HEK293 (cell line): Measurements from ENCODE around the gene MAD2L2.

Experiments used
- KLF1 ChIP-seq: fragments of 450-650 bp; formaldehyde crosslinking; IDR thresholded peaks from 2 replicates; pipeline ENCODE4 v1.5.1; 2016; ENCODE audit warnings: missing biosample characterization, missing genetic modification characterization
- KLF10 ChIP-seq: fragments of 450-650 bp; IDR thresholded peaks from 2 replicates; pipeline ENCODE4 v1.5.1; 2018; ENCODE audit warnings: missing biosample characterization, mild to moderate bottlenecking, missing genetic modification characterization
- TCF7L2 ChIP-seq: IDR thresholded peaks from 2 replicates; pipeline ENCODE4 v1.6.1; 2011; ENCODE audit warnings: low read depth, mild to moderate bottlenecking, inconsistent platforms, low read length, moderate library complexity, borderline replicate concordance
- ZBTB11 ChIP-seq: fragments of 450-650 bp; formaldehyde crosslinking; conservative IDR thresholded peaks from 2 replicates; pipeline ENCODE4 v1.5.1; 2016; ENCODE audit warnings: low read depth, missing biosample characterization, missing genetic modification characterization
- ZBTB6 ChIP-seq: fragments of 450-650 bp; formaldehyde crosslinking; IDR thresholded peaks from 2 replicates; pipeline ENCODE4 v1.5.1; 2017; ENCODE audit warnings: missing biosample characterization, missing genetic modification characterization
- ZNF114 ChIP-seq: fragments of 450-650 bp; formaldehyde crosslinking; IDR thresholded peaks from 2 replicates; pipeline ENCODE4 v1.5.0; 2017; ENCODE audit warnings: missing biosample characterization, missing genetic modification characterization
- ZNF18 ChIP-seq: fragments of 450-650 bp; formaldehyde crosslinking; IDR thresholded peaks from 2 replicates; pipeline ENCODE4 v1.5.1; 2016; ENCODE audit warnings: missing biosample characterization, missing genetic modification characterization
- ZNF211 ChIP-seq: fragments of 450-650 bp; formaldehyde crosslinking; IDR thresholded peaks from 2 replicates; pipeline ENCODE4 v1.5.1; 2016; ENCODE audit warnings: low read depth, missing biosample characterization, missing genetic modification characterization
- ZNF23 ChIP-seq: fragments of 450-650 bp; formaldehyde crosslinking; IDR thresholded peaks from 2 replicates; pipeline ENCODE4 v1.5.1; 2016; ENCODE audit warnings: missing biosample characterization, missing genetic modification characterization, borderline replicate concordance
- ZNF26 ChIP-seq: fragments of 450-650 bp; formaldehyde crosslinking; IDR thresholded peaks from 2 replicates; pipeline ENCODE4 v1.5.1; 2016; ENCODE audit warnings: missing biosample characterization, missing genetic modification characterization
- ZNF280C ChIP-seq: fragments of 450-650 bp; formaldehyde crosslinking; IDR thresholded peaks from 2 replicates; pipeline ENCODE4 v1.5.1; 2016; ENCODE audit warnings: missing biosample characterization, missing genetic modification characterization
- ZNF335 ChIP-seq: fragments of 450-650 bp; formaldehyde crosslinking; conservative IDR thresholded peaks from 2 replicates; pipeline ENCODE4 v1.5.1; 2016; ENCODE audit warnings: missing biosample characterization, missing genetic modification characterization
- ZNF394 ChIP-seq: fragments of 450-650 bp; formaldehyde crosslinking; IDR thresholded peaks from 2 replicates; pipeline ENCODE4 v1.5.1; 2016; ENCODE audit warnings: missing biosample characterization, missing genetic modification characterization, mild to moderate bottlenecking, moderate library complexity, borderline replicate concordance
- ZNF449 ChIP-seq: fragments of 450-650 bp; formaldehyde crosslinking; IDR thresholded peaks from 2 replicates; pipeline ENCODE4 v1.5.1; 2017; ENCODE audit warnings: missing biosample characterization, mild to moderate bottlenecking, missing genetic modification characterization, moderate library complexity
- ZNF473 ChIP-seq: fragments of 450-650 bp; formaldehyde crosslinking; IDR thresholded peaks from 2 replicates; pipeline ENCODE4 v1.5.1; 2017; ENCODE audit warnings: missing biosample characterization, missing genetic modification characterization
- ZNF514 ChIP-seq: fragments of 450-650 bp; formaldehyde crosslinking; IDR thresholded peaks from 2 replicates; pipeline ENCODE4 v1.5.1; 2016; ENCODE audit warnings: missing biosample characterization, missing genetic modification characterization
- ZNF530 ChIP-seq: fragments of 450-650 bp; formaldehyde crosslinking; IDR thresholded peaks from 2 replicates; pipeline ENCODE4 v1.5.1; 2016; ENCODE audit warnings: low read depth, missing biosample characterization, missing genetic modification characterization
- ZNF558 ChIP-seq: fragments of 450-650 bp; formaldehyde crosslinking; IDR thresholded peaks from 2 replicates; pipeline ENCODE4 v1.5.1; 2016; ENCODE audit warnings: missing biosample characterization, missing genetic modification characterization
- ZNF610 ChIP-seq: fragments of 450-650 bp; formaldehyde crosslinking; IDR thresholded peaks from 2 replicates; pipeline ENCODE4 v1.5.1; 2016; ENCODE audit warnings: missing biosample characterization, missing genetic modification characterization, borderline replicate concordance
- ZNF670 ChIP-seq: fragments of 450-650 bp; formaldehyde crosslinking; IDR thresholded peaks from 2 replicates; pipeline ENCODE4 v1.5.1; 2016; ENCODE audit warnings: missing biosample characterization, missing genetic modification characterization, low read depth
- ZNF704 ChIP-seq: fragments of 450-650 bp; formaldehyde crosslinking; IDR thresholded peaks from 2 replicates; pipeline ENCODE4 v1.5.1; 2016; ENCODE audit warnings: missing biosample characterization, missing genetic modification characterization
- ZNF768 ChIP-seq: fragments of 450-650 bp; formaldehyde crosslinking; IDR thresholded peaks from 2 replicates; pipeline ENCODE4 v1.5.1; 2018; ENCODE audit warnings: missing biosample characterization, mild to moderate bottlenecking, missing genetic modification characterization
- ZSCAN18 ChIP-seq: fragments of 450-650 bp; formaldehyde crosslinking; IDR thresholded peaks from 2 replicates; pipeline ENCODE4 v1.5.1; 2016; ENCODE audit warnings: missing biosample characterization, missing genetic modification characterization
- ZSCAN30 ChIP-seq: fragments of 450-650 bp; IDR thresholded peaks from 2 replicates; pipeline ENCODE4 v1.5.1; 2018; ENCODE audit warnings: missing biosample characterization, mild to moderate bottlenecking, missing genetic modification characterization, moderate library complexity

Gene MAD2L2

GRCh38 chr1:11650331-11650991 lies 30.5 kb downstream of the MAD2L2 start (continued):
- no peak for TF ChIP-seq ZNF670
- no peak for TF ChIP-seq ZNF473
- TF ChIP-seq ZSCAN30 (tag by site-specific recombination): peak; percentile 90
- TF ChIP-seq TCF7L2: no peak
- TF ChIP-seq ZNF280C (tag by site-specific recombination): no peak
- peak; percentile 66 for TF ChIP-seq ZNF449 (tag by site-specific recombination)
- TF ChIP-seq KLF10 (tag by site-specific recombination): 0 out of 2 replicates have a peak, but pooled peaks have one; percentile 18
- no peak for TF ChIP-seq ZNF114 (tag by site-specific recombination)
- TF ChIP-seq ZNF530: no peak
- TF ChIP-seq ZBTB11 (tag by site-specific recombination): 0 out of 2 replicates have a peak, but pooled peaks have one; percentile 21
- 0 out of 2 replicates have a peak, but pooled peaks have one; percentile 60 for TF ChIP-seq ZNF610
- TF ChIP-seq KLF1 (tag by site-specific recombination): no peak
- TF ChIP-seq ZNF394 (tag by site-specific recombination): peak; percentile 42; the same call in 1 of the 2 replicates
- TF ChIP-seq ZNF211 (tag by site-specific recombination): no peak
- TF ChIP-seq ZNF514 (tag by site-specific recombination): no peak
- peak; percentile 72; the same call in 1 of the 2 replicates for TF ChIP-seq ZNF768 (tag by site-specific recombination)
- TF ChIP-seq ZSCAN18 (tag by site-specific recombination): no peak
- no peak for TF ChIP-seq ZNF558
- TF ChIP-seq ZNF18: no peak
- no peak for TF ChIP-seq ZNF23 (tag by site-specific recombination)
- TF ChIP-seq ZNF26 (tag by site-specific recombination): no peak
- TF ChIP-seq ZNF335: peak; percentile 85
- peak; percentile 75; the same call in 1 of the 2 replicates for TF ChIP-seq ZBTB6 (tag by site-specific recombination)
- no peak for TF ChIP-seq ZNF704
